Adrenal gland (tissue), 5 donors: ENCODE data around the gene MTNR1A.

Source experiments
- POLR2A ChIP-seq, 2 donors: fragments of 450-650 bp; IDR thresholded peaks; one replicate each; pipeline ENCODE4 v1.6.1; 2017; ENCODE audit warnings: antibody characterized with exemption in 2 of 2, mild to moderate bottlenecking in 2 of 2, moderate library complexity in 1 of 2
- TF ChIP-seq, protein P1 (sequence below), 6 experiments: fragments of 450-650 bp in 4 of 6; fragments of 200-600 bp in 2 of 6; sonication (generic) in 1 of 6; IDR thresholded peaks; 1 replicate in 5 of 6; 2 replicates in 1 of 6; pipeline versions ENCODE4 v1.5.1 to v1.8.0; 2016 to 2021; ENCODE audit warnings: antibody characterized with exemption in 6 of 6, mild to moderate bottlenecking in 2 of 6, moderate library complexity in 1 of 6
- donor health status: DM: no; HTN: no; CAD: no.

DNA sequence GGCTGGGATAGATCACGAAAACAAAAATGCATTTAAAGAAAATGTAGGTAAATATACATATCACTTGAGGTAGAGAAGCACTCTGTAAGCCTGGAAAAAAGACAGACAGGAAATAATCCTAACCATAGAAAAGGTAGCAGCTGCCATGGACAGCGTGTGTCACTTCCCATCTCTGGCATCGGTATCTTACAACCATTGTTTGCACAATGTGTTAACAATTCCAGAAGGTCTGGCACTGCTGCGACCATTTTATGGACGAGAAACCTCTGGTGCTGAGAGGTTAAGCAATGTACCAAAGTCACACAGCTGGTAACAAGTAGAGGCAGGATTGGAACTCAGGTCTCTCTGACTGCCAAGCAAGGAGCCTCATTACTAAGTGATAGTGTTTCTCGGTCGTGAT is 1.7 kb upstream of the MTNR1A start:
- TF ChIP-seq, protein P1, sequence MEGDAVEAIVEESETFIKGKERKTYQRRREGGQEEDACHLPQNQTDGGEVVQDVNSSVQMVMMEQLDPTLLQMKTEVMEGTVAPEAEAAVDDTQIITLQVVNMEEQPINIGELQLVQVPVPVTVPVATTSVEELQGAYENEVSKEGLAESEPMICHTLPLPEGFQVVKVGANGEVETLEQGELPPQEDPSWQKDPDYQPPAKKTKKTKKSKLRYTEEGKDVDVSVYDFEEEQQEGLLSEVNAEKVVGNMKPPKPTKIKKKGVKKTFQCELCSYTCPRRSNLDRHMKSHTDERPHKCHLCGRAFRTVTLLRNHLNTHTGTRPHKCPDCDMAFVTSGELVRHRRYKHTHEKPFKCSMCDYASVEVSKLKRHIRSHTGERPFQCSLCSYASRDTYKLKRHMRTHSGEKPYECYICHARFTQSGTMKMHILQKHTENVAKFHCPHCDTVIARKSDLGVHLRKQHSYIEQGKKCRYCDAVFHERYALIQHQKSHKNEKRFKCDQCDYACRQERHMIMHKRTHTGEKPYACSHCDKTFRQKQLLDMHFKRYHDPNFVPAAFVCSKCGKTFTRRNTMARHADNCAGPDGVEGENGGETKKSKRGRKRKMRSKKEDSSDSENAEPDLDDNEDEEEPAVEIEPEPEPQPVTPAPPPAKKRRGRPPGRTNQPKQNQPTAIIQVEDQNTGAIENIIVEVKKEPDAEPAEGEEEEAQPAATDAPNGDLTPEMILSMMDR (IDR thresholded peaks at IDR 0.05), result no peak
- TF ChIP-seq POLR2A (IDR thresholded peaks at IDR 0.05), result no peak
